ENCODE measurements around the gene ULK1.

ULK1 gene

GRCh38 chr12:131860472-131861260 is 33.8 kb upstream of the ULK1 start (continued):
- TF ChIP-seq ZNF670 (tag by site-specific recombination; IDR thresholded peaks at IDR 0.05; ENCODE audit: low read depth) (no peak), ZNF513 (tag by site-specific recombination; IDR thresholded peaks at IDR 0.05) (no peak), ZBTB48 (tag by site-specific recombination; IDR thresholded peaks at IDR 0.05) (peak; percentile 51), ZNF184 (tag by site-specific recombination; IDR thresholded peaks at IDR 0.05) (no peak), FEZF1 (tag by site-specific recombination; IDR thresholded peaks at IDR 0.05) (peak; percentile 33; the same call in 1 of the 2 replicates), SP3 (tag by site-specific recombination; IDR thresholded peaks at IDR 0.05) (no peak), TSHZ1 (tag by site-specific recombination; IDR thresholded peaks at IDR 0.05; ENCODE audit: borderline replicate concordance) (no peak), ZNF140 (tag by site-specific recombination; IDR thresholded peaks at IDR 0.05) (no peak), KLF8 (tag by site-specific recombination; IDR thresholded peaks at IDR 0.05) (no peak), ZFP37 (tag by site-specific recombination; IDR thresholded peaks at IDR 0.05) (no peak), ZNF558 (tag by site-specific recombination; IDR thresholded peaks at IDR 0.05) (no peak), ZNF366 (tag by site-specific recombination; conservative IDR thresholded peaks at IDR 0.05) (peak; percentile 69), ZNF394 (tag by site-specific recombination; IDR thresholded peaks at IDR 0.05; ENCODE audit: borderline replicate concordance) (no peak), ZNF114 (tag by site-specific recombination; IDR thresholded peaks at IDR 0.05) (no peak), ZNF610 (tag by site-specific recombination; IDR thresholded peaks at IDR 0.05; ENCODE audit: borderline replicate concordance) (0 out of 2 replicates have a peak, but pooled peaks have one; percentile 26), ZFP69B (tag by site-specific recombination; IDR thresholded peaks at IDR 0.05) (peak; percentile 42), ZSCAN16 (tag by site-specific recombination; IDR thresholded peaks at IDR 0.05) (no peak), OVOL3 (tag by site-specific recombination; IDR thresholded peaks at IDR 0.05) (no peak), ZNF473 (tag by site-specific recombination; IDR thresholded peaks at IDR 0.05) (no peak), ZNF341 (tag by site-specific recombination; IDR thresholded peaks at IDR 0.05; ENCODE audit: low read depth) (no peak), ZNF791 (tag by site-specific recombination; IDR thresholded peaks at IDR 0.05) (no peak), ZBTB20 (tag by site-specific recombination; IDR thresholded peaks at IDR 0.05) (peak; percentile 85), ZFP41 (tag by site-specific recombination; IDR thresholded peaks at IDR 0.05; ENCODE audit: borderline replicate concordance) (no peak), ZNF776 (tag by site-specific recombination; IDR thresholded peaks at IDR 0.05; ENCODE audit: borderline replicate concordance) (no peak), EGR2 (tag by site-specific recombination; IDR thresholded peaks at IDR 0.05; ENCODE audit: low read depth) (no peak), ZNF280C (tag by site-specific recombination; IDR thresholded peaks at IDR 0.05) (no peak), ZNF426 (tag by site-specific recombination; IDR thresholded peaks at IDR 0.05) (no peak)
- TF ChIP-seq, protein P1, sequence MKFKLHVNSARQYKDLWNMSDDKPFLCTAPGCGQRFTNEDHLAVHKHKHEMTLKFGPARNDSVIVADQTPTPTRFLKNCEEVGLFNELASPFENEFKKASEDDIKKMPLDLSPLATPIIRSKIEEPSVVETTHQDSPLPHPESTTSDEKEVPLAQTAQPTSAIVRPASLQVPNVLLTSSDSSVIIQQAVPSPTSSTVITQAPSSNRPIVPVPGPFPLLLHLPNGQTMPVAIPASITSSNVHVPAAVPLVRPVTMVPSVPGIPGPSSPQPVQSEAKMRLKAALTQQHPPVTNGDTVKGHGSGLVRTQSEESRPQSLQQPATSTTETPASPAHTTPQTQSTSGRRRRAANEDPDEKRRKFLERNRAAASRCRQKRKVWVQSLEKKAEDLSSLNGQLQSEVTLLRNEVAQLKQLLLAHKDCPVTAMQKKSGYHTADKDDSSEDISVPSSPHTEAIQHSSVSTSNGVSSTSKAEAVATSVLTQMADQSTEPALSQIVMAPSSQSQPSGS (tag by site-specific recombination; IDR thresholded peaks at IDR 0.05; ENCODE audit: low read depth), result no peak
- TF ChIP-seq, protein P2, sequence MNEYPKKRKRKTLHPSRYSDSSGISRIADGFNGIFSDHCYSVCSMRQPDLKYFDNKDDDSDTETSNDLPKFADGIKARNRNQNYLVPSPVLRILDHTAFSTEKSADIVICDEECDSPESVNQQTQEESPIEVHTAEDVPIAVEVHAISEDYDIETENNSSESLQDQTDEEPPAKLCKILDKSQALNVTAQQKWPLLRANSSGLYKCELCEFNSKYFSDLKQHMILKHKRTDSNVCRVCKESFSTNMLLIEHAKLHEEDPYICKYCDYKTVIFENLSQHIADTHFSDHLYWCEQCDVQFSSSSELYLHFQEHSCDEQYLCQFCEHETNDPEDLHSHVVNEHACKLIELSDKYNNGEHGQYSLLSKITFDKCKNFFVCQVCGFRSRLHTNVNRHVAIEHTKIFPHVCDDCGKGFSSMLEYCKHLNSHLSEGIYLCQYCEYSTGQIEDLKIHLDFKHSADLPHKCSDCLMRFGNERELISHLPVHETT (tag by site-specific recombination; IDR thresholded peaks at IDR 0.05), result 0 out of 2 replicates have a peak, but pooled peaks have one; percentile 28
